Raji (cell line): ENCODE data around the gene DUSP2.

Experiments
- POLR2A ChIP-seq: IDR thresholded peaks from 2 replicates; pipeline ENCODE4 v1.6.1; 2011; ENCODE audit warnings: low read depth, low read length, control low read depth; ENCODE audit not compliant: insufficient read depth

The DUSP2 gene

GRCh38 chr2:96143231-96143847, 1.9 kb downstream of the DUSP2 start:
- no peak for TF ChIP-seq POLR2A

GRCh38 chr2:96142217-96143113, 2.8 kb downstream of the DUSP2 start:
- no peak; the same call in none of the 2 replicates for TF ChIP-seq POLR2A

GRCh38 chr2:96140941-96141623, 4.2 kb downstream of the DUSP2 start:
- TF ChIP-seq POLR2A: no peak

- no peak for TF ChIP-seq POLR2A
Measured at GRCh38 chr2:96139181-96139758, 6.0 kb downstream of the DUSP2 start.

- no peak; the same call in 1 of the 2 replicates for TF ChIP-seq POLR2A
Measured at GRCh38 chr2:96138179-96139145, 6.8 kb downstream of the DUSP2 start, which contains the start of gene ASTL. TSS of gene ASTL (minus strand) at chr2:96138502. CDS start at chr2:96138436, 66 bp downstream.

DNA sequence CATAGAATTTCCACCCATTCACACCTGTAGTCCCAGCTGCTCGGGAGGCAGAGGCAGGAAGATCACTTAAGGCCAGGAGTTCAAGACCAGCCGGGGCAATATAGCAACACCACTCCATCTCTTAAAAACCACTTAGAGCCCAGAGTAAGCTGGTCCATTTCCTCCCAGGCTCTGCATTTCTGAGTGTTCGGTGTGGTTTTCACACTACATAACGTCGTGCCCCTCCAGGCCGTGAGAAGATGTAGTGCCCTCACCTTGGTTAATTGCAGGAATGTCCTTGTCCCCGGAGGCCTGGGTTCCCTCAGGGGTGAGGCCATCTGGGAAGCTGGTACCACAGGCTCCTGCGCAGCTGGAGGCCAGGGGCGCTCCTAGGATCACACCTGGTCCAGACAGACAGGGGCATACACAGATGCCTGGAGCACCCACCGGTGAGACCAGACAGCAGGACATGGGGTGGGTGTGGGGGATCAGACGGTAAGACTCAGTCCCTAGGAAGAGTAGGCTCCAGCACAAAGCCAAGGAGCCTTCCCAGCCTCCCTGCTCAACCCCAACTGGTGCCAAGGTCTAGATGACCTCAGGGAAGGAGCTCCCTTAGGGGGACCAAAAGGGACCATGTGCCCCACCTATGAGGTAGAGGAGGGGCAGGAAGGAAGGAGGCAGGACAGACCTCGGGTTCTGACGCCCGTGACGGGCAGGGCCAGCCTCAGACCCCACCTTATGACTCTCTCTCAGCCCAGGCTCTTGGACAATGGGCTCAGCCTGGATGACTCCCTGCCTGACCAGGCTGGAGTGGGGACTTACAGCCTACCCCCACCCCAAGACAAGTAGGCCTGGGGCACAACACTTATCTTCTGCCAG, 7.7 kb downstream of the DUSP2 start:
- no peak for TF ChIP-seq POLR2A

DNA sequence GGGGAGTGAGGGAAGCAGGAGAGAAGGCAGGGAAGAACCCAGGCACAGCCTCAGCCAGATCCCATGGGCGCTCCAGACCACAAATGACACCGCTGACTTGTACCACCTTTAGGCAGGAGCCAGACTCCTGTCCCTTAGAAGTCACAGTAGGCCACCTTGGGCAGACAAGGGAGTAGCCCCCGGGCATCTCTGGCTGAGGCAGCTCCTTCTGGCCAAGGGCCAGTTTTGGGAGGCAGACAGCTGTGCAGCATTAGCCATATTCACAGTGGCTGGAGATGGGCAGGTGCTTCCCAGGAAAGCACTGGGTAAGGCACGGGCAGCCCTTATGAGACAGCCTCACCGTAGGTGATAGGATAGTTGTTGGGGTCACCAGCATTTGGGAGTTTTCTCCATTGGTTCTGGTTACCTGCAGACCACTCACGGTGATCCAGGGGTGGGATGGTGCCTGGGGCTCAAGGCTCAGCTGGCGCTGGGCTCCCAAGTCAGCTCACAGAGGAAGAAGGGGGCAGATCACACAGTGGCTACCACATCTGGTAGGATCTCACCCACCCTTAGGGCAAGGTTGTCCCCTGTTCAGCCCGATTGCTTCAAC, 9.0 kb downstream of the DUSP2 start:
- no peak for TF ChIP-seq POLR2A

DNA sequence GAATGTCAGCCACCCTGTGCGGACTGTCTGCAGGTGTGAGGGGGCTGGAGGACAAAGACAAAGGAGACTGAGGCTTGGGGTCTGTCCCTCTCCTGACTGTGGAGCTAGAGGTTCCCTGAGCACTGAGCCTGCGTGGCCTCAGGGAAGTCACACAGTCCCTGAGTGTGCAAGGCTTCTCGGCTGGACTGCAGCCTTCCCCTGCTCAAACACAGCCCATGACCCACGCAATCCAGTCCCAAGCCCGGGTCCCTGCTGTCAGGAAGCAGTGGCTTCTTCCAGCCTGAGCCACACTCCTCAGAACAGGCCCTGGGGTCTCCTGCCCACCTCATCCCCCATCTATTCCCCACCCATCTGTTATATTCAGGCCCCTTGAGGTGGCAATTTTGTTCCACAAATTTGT, 9.6 kb downstream of the DUSP2 start:
- no peak for TF ChIP-seq POLR2A

DNA sequence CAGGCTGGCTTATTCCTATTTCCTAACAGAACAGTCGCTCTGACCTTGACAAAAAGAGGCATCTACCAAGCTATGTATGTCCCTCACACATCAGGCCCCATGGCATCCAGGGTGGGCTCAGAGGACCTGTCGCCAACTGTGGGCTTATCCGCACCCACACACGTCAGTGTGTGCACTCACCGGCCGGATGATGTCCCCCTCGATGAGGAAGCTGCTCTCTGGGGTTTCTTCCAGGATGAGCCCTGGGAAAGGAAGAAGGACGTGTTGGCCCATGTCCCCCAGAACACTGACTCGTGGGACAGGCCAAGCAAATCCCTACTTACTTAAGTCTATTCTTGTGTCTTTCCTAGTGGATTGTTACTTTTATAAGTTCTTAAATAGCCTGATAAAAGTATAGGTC, 10.1 kb downstream of the DUSP2 start:
- TF ChIP-seq POLR2A: no peak

- TF ChIP-seq POLR2A: no peak
Measured at GRCh38 chr2:96134421-96134820, 10.8 kb downstream of the DUSP2 start.

- no peak for TF ChIP-seq POLR2A
Measured at GRCh38 chr2:96131813-96132745, 13.2 kb downstream of the DUSP2 start.
